Measurements from ENCODE around the gene UTP3.
"Not testable (repeated sequence)": the region's sequence is repeated elsewhere in the genome, so short reads cannot be mapped to it uniquely, and the experiment has no call there.

Gene UTP3

GRCh38 chr4:70718811-70719604 is 30.7 kb downstream of the UTP3 start:
- DNase-seq: no peak

DNA sequence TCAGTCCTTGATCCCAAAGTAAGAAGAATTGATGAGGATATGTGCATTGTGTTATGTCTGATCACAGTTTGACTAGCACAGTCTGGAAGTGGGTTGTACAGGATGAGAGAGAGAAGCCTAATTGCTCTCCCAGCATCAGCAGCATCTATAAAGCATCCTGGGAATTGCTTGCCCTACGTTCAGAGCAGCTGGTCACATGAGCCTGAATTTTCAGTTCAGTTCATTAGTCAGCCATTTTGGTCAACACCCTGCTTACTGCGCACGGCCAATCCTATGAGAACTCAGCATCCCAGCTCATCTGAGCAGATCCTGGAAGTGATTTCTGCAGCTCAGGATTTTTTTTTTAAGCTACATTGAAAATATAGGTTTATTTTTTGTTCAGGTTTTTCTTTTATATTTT is 33.4 kb downstream of the UTP3 start, which contains the start of gene RUFY3:
Gene RUFY3 (plus strand): TSS at position 218 of the 400 bp plus-strand sequence. CDS start 610 bp downstream, outside the sequence.
- no peak for DNase-seq

DNA sequence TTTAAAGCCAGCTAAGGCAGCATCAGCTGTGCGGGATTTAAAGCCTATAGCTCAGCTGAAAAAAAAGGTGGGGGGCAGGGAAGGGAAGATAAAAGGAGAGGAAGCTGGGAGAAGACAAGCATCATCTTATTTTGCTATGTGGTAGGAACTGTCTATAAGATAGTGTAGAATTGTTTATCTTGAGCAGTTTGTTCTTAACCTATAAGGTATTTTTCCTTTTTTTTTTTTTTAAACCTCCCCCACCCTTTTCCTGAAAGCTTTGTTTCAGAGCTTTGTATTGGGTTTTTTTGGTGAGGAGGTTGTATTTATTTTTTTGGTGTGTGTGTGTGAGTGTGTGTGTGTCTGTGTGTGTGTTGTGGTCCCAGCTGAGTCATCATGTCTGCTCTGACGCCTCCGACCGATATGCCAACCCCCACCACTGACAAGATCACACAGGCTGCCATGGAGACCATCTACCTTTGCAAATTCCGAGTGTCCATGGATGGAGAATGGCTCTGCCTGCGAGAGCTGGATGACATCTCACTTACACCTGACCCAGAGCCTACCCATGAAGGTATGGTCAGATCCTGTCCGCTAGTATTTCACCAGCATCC is 34.0 kb downstream of the UTP3 start:
- DNase-seq: no peak

DNA sequence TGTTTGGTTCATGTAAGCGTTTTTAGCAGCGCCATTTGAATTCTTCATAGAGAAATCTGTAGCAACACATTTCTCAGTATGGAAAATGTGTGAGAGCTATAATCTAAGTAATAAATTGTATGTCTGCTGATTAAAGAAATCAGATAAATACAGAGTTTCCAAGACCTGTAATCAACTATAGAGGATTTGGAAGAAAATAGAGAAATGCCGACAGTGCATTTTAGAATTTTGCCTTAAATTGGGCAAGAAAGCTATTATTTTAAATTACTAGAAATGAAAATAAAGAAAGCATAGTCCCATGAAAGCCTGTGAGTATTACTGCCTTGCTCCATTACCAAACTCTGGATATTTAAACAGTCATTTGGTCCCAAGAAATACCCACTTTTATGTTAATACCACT is 36.1 kb downstream of the UTP3 start:
- no peak for DNase-seq

DNA sequence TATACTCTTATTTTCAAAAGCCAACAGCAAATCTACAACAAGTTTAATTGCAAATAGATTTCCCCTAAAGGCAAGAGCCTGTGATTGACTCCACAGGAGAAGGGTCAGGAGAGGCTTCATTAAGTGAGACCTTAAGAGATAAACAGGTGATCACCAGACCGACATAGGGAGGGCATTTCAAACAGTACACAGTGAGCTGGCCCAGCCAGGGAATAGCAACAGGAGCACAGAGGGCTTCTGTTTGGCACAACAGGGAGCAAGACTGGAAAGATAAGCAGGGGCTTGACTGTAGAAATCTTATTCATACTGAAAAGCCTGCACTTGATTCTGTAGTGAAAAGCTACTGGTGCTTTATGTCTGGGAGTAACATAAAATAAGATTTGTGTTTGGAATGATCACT is 37.3 kb downstream of the UTP3 start:
- DNase-seq: no peak

GRCh38 chr4:70726515-70726914 is 38.2 kb downstream of the UTP3 start:
- DNase-seq: not testable (repeated sequence)

GRCh38 chr4:70728091-70728490 is 39.8 kb downstream of the UTP3 start:
- DNase-seq: no peak

- not testable (repeated sequence) for DNase-seq
These were observed 44.5 kb downstream of the UTP3 start for GRCh38 chr4:70732878-70733277.

- peak; percentile 41 for DNase-seq
These were observed 46.0 kb downstream of the UTP3 start for GRCh38 chr4:70734168-70734954.

DNA sequence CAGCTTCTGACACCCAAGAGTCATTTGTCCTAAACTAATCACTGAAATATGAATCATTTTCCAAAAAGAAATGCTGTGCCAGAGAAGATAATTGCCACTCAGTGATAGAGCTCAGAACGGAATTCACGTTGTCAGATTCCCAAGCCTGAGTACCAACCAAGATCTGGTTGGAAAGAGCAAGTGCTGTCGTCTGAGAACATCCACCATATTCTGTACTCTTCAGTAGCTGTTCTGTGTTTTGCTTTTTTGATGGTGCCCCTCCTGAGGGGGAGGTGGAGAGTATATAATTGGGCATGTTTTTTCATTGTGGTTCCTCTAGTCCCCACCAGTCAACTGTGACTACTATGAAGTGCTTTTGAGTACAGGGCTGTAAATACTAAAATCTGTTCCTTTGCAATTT is 46.6 kb downstream of the UTP3 start:
- peak; percentile 17 for DNase-seq

DNA sequence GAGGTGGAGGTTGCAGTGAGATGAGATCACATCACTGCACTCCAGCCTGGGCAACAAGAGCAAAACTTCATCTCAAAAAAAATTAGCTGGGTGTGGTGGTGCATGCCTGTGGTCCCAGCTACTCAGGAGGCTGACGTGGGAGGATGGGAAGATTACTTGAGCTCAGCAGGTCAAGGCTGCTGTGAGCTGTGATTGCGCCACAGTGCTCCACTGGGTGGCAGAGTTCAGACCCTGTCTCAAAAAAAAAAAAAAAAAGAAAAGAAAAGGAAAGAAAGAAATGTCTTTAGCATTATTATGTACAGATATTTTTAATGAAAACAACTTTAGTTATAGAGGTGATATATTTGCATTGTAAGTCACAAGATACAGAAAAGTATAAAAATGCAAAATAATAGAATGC is 47.6 kb downstream of the UTP3 start:
- not testable (repeated sequence) for DNase-seq

DNA sequence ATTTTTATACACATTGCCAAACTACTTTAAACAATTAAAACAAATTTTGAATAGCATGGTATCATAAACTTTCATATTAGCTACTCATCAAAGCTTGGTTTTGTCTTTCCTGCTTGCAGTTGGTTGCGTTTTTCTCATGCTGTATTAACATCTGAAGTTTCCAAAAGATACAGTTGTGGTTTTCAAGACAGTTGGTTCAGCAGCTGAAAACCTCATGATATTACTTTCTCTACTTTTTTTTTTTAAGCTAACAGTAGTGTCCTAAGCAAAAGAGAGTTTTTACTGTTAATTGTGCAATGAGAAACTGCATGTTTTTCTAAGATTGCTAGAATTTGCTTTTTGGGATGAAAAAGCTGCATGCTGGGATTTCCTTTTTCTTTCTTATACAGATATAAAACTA is 48.7 kb downstream of the UTP3 start:
- no peak for DNase-seq

DNA sequence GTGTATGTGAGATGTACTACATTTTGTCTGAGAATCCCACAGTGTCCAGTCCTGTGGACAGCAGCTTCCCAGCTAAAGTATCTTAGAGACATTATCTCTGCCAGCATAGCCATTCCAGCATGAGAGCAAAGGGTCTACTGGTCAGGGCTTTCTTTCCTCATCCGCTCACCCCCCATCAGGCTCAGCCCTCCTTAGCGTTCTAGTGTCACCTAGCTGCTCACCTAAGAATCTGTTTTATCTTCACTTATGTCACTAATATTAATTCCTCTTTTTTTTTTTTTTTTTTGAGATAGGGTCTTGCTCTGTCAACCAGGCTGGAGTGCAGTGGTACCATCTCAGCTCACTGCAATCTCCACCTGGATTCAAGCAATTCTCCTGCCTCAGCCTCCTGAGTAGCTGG is 49.1 kb downstream of the UTP3 start:
- no peak for DNase-seq

- DNase-seq: no peak
These were observed 51.4 kb downstream of the UTP3 start for GRCh38 chr4:70739496-70740337.
